Vagina (tissue), 2 donors: ENCODE data around the gene FRY. TPM values are rescaled to one million over a fixed set of nuclear protein-coding genes. Genes with fewer than 3 reads are reported as not detected.
"Not testable (repeated sequence)": the region's sequence is repeated elsewhere in the genome, so short reads cannot be mapped to it uniquely, and the experiment has no call there.

Source experiments
- DNase-seq, 2 donors: peaks; one replicate each; pipeline ENCODE4 v3.0.0-alpha.2; 2017; ENCODE audit errors: extremely low spot score in 2 of 2
- H3K27ac ChIP-seq: fragments of 200-600 bp; sonication (generic); one replicate; pipeline ENCODE4 v1.5.1; 2019
- H3K27me3 ChIP-seq: fragments of 200-600 bp; sonication (generic); one replicate; pipeline ENCODE4 v1.5.1; 2019
- H3K36me3 ChIP-seq, 2 donors: fragments of 200-600 bp; sonication (generic); one replicate each; pipeline ENCODE4 v1.5.1; 2017 to 2019
- H3K4me1 ChIP-seq: fragments of 200-600 bp; sonication (generic); one replicate; pipeline ENCODE4 v1.5.1; 2019
- H3K4me3 ChIP-seq, 2 donors: fragments of 200-600 bp; sonication (generic); 1 replicate in 1 of 2; 2 replicates in 1 of 2; pipeline ENCODE4 v1.5.1; 2016 to 2019
- H3K9me3 ChIP-seq: fragments of 200-600 bp; sonication (generic); one replicate; pipeline ENCODE4 v1.5.1; 2019
- POLR2A ChIP-seq, 2 donors: fragments of 450-650 bp; IDR thresholded peaks; one replicate each; pipeline ENCODE4 v1.6.1; 2017; ENCODE audit warnings: antibody characterized with exemption in 2 of 2, mild to moderate bottlenecking in 2 of 2, moderate library complexity in 2 of 2
- POLR2AphosphoS5 ChIP-seq, 2 donors: sonication (generic); formaldehyde crosslinking; IDR thresholded peaks; one replicate each; pipeline ENCODE4 v1.9.0; 2017; ENCODE audit warnings: antibody characterized with exemption in 2 of 2, mild to moderate bottlenecking in 2 of 2, low read depth in 1 of 2; ENCODE audit not compliant: insufficient read depth in 1 of 2
- intact Hi-C: fragments of 100-400 bp; cut with DNase I; formaldehyde crosslinking; loops from one replicate; pipeline ENCODE4 v1.15.1; 2023
- total RNA-seq: library from RNA; depleted of rRNA; stranded (reverse); fragments of >200 nt; gene quantifications from one replicate; pipeline ENCODE4 v1.2.3, GENCODE V29; 2016
- TF ChIP-seq, protein P1 (sequence below), 3 experiments: fragments of 450-650 bp in 2 of 3; fragments of 200-600 bp in 1 of 3; sonication (generic) in 1 of 3; IDR thresholded peaks; one replicate each; pipeline ENCODE4 v1.5.1; 2017 to 2019; ENCODE audit warnings: antibody characterized with exemption in 3 of 3, mild to moderate bottlenecking in 2 of 3, moderate library complexity in 2 of 3

Gene FRY
- total RNA-seq, 1 donor from 2014 or later = 11.0 TPM

- H3K4me3 ChIP-seq = no peak overlapping the region
- H3K9me3 ChIP-seq = no peaks in the 10 kb centered on the region
- no peaks in the 10 kb centered on the region for H3K27me3 ChIP-seq
- H3K4me1 ChIP-seq = peaks cover 13% of the 10 kb centered on the region
- peak overlapping the region; percentile 40 for H3K27ac ChIP-seq
- intact Hi-C loops = no loop called here
- DNase-seq = no peak
- no peaks in the 10 kb centered on the region for H3K36me3 ChIP-seq
- TF ChIP-seq POLR2AphosphoS5 (IDR thresholded peaks at IDR 0.05; ENCODE audit: insufficient read depth in 1 of 2, low read depth in 1 of 2) = no peak
Observed at GRCh38 chr13:32047793-32048192, 16.2 kb downstream of the FRY start.

- intact Hi-C loops = no loop called here
- H3K9me3 ChIP-seq = no peaks in the 10 kb centered on the region
- no peak for DNase-seq
- H3K27me3 ChIP-seq = no peaks in the 10 kb centered on the region
- H3K4me3 ChIP-seq = no peak overlapping the region
- TF ChIP-seq POLR2AphosphoS5 (IDR thresholded peaks at IDR 0.05; ENCODE audit: insufficient read depth in 1 of 2, low read depth in 1 of 2) (no peak), POLR2A (IDR thresholded peaks at IDR 0.05) (no peak)
- TF ChIP-seq, protein P1, sequence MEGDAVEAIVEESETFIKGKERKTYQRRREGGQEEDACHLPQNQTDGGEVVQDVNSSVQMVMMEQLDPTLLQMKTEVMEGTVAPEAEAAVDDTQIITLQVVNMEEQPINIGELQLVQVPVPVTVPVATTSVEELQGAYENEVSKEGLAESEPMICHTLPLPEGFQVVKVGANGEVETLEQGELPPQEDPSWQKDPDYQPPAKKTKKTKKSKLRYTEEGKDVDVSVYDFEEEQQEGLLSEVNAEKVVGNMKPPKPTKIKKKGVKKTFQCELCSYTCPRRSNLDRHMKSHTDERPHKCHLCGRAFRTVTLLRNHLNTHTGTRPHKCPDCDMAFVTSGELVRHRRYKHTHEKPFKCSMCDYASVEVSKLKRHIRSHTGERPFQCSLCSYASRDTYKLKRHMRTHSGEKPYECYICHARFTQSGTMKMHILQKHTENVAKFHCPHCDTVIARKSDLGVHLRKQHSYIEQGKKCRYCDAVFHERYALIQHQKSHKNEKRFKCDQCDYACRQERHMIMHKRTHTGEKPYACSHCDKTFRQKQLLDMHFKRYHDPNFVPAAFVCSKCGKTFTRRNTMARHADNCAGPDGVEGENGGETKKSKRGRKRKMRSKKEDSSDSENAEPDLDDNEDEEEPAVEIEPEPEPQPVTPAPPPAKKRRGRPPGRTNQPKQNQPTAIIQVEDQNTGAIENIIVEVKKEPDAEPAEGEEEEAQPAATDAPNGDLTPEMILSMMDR (IDR thresholded peaks at IDR 0.05) = no peak
- H3K4me1 ChIP-seq = peaks cover 13% of the 10 kb centered on the region
- no peak overlapping the region for H3K27ac ChIP-seq
- H3K36me3 ChIP-seq = no peaks in the 10 kb centered on the region
Observed at GRCh38 chr13:32048816-32049215, 17.2 kb downstream of the FRY start.

DNA sequence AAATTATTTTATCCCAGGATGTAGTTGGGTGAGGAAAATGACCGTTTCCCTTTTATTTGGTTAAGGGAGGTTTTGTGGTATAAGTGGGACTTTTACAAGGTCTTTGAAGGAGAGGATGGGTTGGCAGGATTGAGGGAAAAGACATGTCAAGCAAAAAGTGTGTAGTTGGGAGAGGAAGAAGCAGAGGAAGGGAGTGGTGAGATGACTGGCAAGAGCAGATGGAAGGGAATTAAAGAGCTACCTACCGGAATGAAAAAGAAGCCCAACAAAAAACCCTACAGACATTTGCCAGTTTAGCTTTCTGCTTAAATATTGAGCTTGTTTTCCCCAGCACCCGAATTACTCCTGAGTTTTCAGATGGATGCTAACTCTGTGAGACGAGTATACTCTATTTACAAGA is 19.6 kb downstream of the FRY start:
- H3K27me3 ChIP-seq = no peaks in the 10 kb centered on the region
- TF ChIP-seq POLR2AphosphoS5 (IDR thresholded peaks at IDR 0.05; ENCODE audit: insufficient read depth in 1 of 2, low read depth in 1 of 2) = no peak
- no peak for TF ChIP-seq POLR2A (IDR thresholded peaks at IDR 0.05)
- TF ChIP-seq, protein P1 (IDR thresholded peaks at IDR 0.05) = no peak

GRCh38 chr13:32056316-32056715 is 24.7 kb downstream of the FRY start:
- H3K4me1 ChIP-seq = peaks cover 8% of the 10 kb centered on the region
- H3K27ac ChIP-seq = no peak overlapping the region
- DNase-seq = no peak
- TF ChIP-seq, protein P1 (IDR thresholded peaks at IDR 0.05) = no peak
- TF ChIP-seq POLR2AphosphoS5 (IDR thresholded peaks at IDR 0.05; ENCODE audit: insufficient read depth in 1 of 2, low read depth in 1 of 2) (no peak), POLR2A (IDR thresholded peaks at IDR 0.05) (no peak)
- no peak overlapping the region for H3K4me3 ChIP-seq
- H3K36me3 ChIP-seq = no peaks in the 10 kb centered on the region
- no peaks in the 10 kb centered on the region for H3K9me3 ChIP-seq
- H3K27me3 ChIP-seq = no peaks in the 10 kb centered on the region
- intact Hi-C loops = no loop called here

More for the DNA sequence above, 19.6 kb downstream of the FRY start:
- no peaks in the 10 kb centered on the region for H3K36me3 ChIP-seq
- no peak overlapping the region for H3K27ac ChIP-seq
- H3K9me3 ChIP-seq = no peaks in the 10 kb centered on the region
- H3K4me3 ChIP-seq = no peak overlapping the region
- intact Hi-C loops = no loop called here
- no peak for DNase-seq
- peaks cover 7% of the 10 kb centered on the region for H3K4me1 ChIP-seq

DNA sequence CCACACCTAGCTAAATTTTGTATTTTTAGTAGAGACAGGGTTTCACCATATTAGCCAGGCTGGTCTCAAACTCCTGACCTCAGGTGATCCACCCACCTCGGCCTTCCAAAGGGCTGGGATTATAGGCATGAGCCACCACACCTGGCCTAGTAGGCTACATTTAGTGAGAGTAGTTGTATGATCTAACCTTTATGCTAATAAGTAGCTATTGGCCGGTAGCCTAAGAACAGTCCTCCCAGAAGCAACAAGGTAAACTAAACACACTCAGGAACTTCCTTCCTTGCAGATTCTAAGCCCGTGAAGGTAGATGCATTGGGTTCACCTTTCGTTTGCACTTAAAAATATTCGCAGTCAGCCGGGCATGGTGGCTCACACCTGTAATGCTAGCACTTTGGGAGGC is 25.8 kb downstream of the FRY start:
- H3K9me3 ChIP-seq, H3K36me3 ChIP-seq, H3K27ac ChIP-seq, DNase-seq, H3K4me1 ChIP-seq, H3K27me3 ChIP-seq, intact Hi-C loops, H3K4me3 ChIP-seq: not testable (repeated sequence)

- no peak for DNase-seq
- Histone ChIP-seq H3K27ac (no peak overlapping the region), H3K36me3 (no peaks in the 10 kb centered on the region), H3K4me3 (no peak overlapping the region), H3K27me3 (no peaks in the 10 kb centered on the region), H3K9me3 (no peaks in the 10 kb centered on the region), H3K4me1 (peaks cover 8% of the 10 kb centered on the region)
- intact Hi-C loops = no loop called here
- TF ChIP-seq POLR2AphosphoS5 (IDR thresholded peaks at IDR 0.05; ENCODE audit: insufficient read depth in 1 of 2, low read depth in 1 of 2) (no peak), POLR2A (IDR thresholded peaks at IDR 0.05) (no peak)
- TF ChIP-seq, protein P1 (IDR thresholded peaks at IDR 0.05) = no peak
Observed at GRCh38 chr13:32059511-32059984, 28.0 kb downstream of the FRY start.
